Panc1 (cell line): ENCODE measurements around the gene CHRD. TPM values are rescaled to one million over a fixed set of nuclear protein-coding genes. Genes with fewer than 3 reads are reported as not detected.

Experiments used
- ATAC-seq: fragments of 200-7000 bp; cut with Tn5 transposase; 2 replicates; pipeline ENCODE4 v1.9.1; 2020; ENCODE audit warnings: mild to moderate bottlenecking, moderate library complexity
- BruUV-seq: library from RNA; stranded (reverse); fragments of 400-500 nt; replicated peaks from 2 replicates; lab custom pipeline; 2021; lab: Mats Ljungman, UMichigan
- CTCF ChIA-PET: fragments of 300-600 bp; sonication (Branson Sonifier 250); formaldehyde crosslinking; loops from one replicate; lab custom pipeline; 2022; ENCODE audit warnings: antibody characterized with exemption; lab: Charles Lee
- POLR2A ChIA-PET: fragments of 300-600 bp; sonication (Branson Sonifier 250); formaldehyde crosslinking; loops from one replicate; lab custom pipeline; 2022; ENCODE audit warnings: antibody characterized with exemption; lab: Charles Lee
- DNase-seq: peaks from one replicate; pipeline ENCODE4 v3.0.0-alpha.2; 2010; ENCODE audit warnings: low read depth, low spot score
- H3K27ac ChIP-seq: 2 replicates; pipeline ENCODE4 v1.5.1; 2011; ENCODE audit warnings: mild to moderate bottlenecking, low read length, inconsistent platforms
- H3K27me3 ChIP-seq: fragments of 200-500 bp; sonication (Bioruptor generic); 2 replicates; pipeline ENCODE4 v1.6.0; 2014; ENCODE audit warnings: low read length, inconsistent platforms; ENCODE audit not compliant: control insufficient read depth, insufficient read depth
- H3K36me3 ChIP-seq: fragments of 200-500 bp; sonication (Bioruptor generic); 2 replicates; pipeline ENCODE4 v1.5.1; 2014; ENCODE audit warnings: inconsistent platforms, mild to moderate bottlenecking, low read length, moderate library complexity; ENCODE audit not compliant: control insufficient read depth, insufficient read depth
- H3K4me1 ChIP-seq: 2 replicates; pipeline ENCODE4 v1.5.1; 2011; ENCODE audit warnings: inconsistent platforms, mild to moderate bottlenecking, low read length, moderate library complexity; ENCODE audit not compliant: control insufficient read depth, insufficient read depth
- H3K4me3 ChIP-seq, 2 experiments: 2 replicates each; pipeline ENCODE4 v1.5.1; 2011 to 2012; ENCODE audit warnings: low read depth in 2 of 2, low read length in 2 of 2, mild to moderate bottlenecking in 2 of 2, inconsistent platforms in 1 of 2, moderate library complexity in 1 of 2
- H3K9me3 ChIP-seq: fragments of 200-500 bp; sonication (Bioruptor generic); 2 replicates; pipeline ENCODE4 v1.5.1; 2014; ENCODE audit warnings: low read depth, mild to moderate bottlenecking, inconsistent platforms, low read length, moderate library complexity; ENCODE audit not compliant: control insufficient read depth, insufficient read depth
- POLR2AphosphoS5 ChIP-seq: IDR thresholded peaks from 2 replicates; pipeline ENCODE4 v1.6.1; 2012; ENCODE audit warnings: mild to moderate bottlenecking, low read depth, low read length, moderate library complexity
- SIN3A ChIP-seq: IDR thresholded peaks from 2 replicates; pipeline ENCODE4 v1.6.1; 2012; ENCODE audit warnings: low read depth, mild to moderate bottlenecking, low read length, moderate library complexity, borderline replicate concordance; ENCODE audit not compliant: insufficient read depth
- TCF7L2 ChIP-seq: IDR thresholded peaks from 2 replicates; pipeline ENCODE4 v1.6.1; 2011; ENCODE audit warnings: mild to moderate bottlenecking, low read depth, low read length, inconsistent platforms
- in situ Hi-C: cut with HindIII; loops from 2 replicates; pipeline ENCODE4 v1.10.0; 2016; ENCODE audit warnings: low sequenced_read_pairs, low pct_unique_long_range_greater_than_20kb
- intact Hi-C: fragments of 100-400 bp; cut with micrococcal nuclease; formaldehyde crosslinking; loops from one replicate; pipeline ENCODE4 v1.10.0; 2022; ENCODE audit not compliant: unreplicated experiment
- total RNA-seq: library from RNA; stranded (reverse); gene quantifications from one replicate; pipeline ENCODE4 v1.2.1, GENCODE V29; 2021; ENCODE audit not compliant: unreplicated experiment
- TF ChIP-seq, protein P1 (sequence below): fragments of 450-650 bp; IDR thresholded peaks from 2 replicates; pipeline ENCODE4 v1.5.1; 2017; ENCODE audit warnings: mild to moderate bottlenecking
- TF ChIP-seq, protein P2 (sequence below), 2 experiments: IDR thresholded peaks; 2 replicates each; pipeline ENCODE4 v1.6.1; 2011 to 2012; ENCODE audit warnings: low read depth in 2 of 2, control low read depth in 1 of 2, low read length in 1 of 2, mild to moderate bottlenecking in 1 of 2, moderate library complexity in 1 of 2; ENCODE audit not compliant: insufficient read depth in 1 of 2

Gene CHRD
- total RNA-seq, 1 experiment from 2014 or later: 1.4 TPM

- no peaks in the 10 kb centered on the region for H3K27me3 ChIP-seq
- H3K27ac ChIP-seq: no peak overlapping the region
- in situ Hi-C loops: no loop called here
- H3K36me3 ChIP-seq: no peaks in the 10 kb centered on the region
- intact Hi-C loops: no loop called here
- CTCF ChIA-PET: no interaction called here
- ATAC-seq: no peak
- TF ChIP-seq, protein P1, sequence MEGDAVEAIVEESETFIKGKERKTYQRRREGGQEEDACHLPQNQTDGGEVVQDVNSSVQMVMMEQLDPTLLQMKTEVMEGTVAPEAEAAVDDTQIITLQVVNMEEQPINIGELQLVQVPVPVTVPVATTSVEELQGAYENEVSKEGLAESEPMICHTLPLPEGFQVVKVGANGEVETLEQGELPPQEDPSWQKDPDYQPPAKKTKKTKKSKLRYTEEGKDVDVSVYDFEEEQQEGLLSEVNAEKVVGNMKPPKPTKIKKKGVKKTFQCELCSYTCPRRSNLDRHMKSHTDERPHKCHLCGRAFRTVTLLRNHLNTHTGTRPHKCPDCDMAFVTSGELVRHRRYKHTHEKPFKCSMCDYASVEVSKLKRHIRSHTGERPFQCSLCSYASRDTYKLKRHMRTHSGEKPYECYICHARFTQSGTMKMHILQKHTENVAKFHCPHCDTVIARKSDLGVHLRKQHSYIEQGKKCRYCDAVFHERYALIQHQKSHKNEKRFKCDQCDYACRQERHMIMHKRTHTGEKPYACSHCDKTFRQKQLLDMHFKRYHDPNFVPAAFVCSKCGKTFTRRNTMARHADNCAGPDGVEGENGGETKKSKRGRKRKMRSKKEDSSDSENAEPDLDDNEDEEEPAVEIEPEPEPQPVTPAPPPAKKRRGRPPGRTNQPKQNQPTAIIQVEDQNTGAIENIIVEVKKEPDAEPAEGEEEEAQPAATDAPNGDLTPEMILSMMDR: no peak
- TF ChIP-seq, protein P2, sequence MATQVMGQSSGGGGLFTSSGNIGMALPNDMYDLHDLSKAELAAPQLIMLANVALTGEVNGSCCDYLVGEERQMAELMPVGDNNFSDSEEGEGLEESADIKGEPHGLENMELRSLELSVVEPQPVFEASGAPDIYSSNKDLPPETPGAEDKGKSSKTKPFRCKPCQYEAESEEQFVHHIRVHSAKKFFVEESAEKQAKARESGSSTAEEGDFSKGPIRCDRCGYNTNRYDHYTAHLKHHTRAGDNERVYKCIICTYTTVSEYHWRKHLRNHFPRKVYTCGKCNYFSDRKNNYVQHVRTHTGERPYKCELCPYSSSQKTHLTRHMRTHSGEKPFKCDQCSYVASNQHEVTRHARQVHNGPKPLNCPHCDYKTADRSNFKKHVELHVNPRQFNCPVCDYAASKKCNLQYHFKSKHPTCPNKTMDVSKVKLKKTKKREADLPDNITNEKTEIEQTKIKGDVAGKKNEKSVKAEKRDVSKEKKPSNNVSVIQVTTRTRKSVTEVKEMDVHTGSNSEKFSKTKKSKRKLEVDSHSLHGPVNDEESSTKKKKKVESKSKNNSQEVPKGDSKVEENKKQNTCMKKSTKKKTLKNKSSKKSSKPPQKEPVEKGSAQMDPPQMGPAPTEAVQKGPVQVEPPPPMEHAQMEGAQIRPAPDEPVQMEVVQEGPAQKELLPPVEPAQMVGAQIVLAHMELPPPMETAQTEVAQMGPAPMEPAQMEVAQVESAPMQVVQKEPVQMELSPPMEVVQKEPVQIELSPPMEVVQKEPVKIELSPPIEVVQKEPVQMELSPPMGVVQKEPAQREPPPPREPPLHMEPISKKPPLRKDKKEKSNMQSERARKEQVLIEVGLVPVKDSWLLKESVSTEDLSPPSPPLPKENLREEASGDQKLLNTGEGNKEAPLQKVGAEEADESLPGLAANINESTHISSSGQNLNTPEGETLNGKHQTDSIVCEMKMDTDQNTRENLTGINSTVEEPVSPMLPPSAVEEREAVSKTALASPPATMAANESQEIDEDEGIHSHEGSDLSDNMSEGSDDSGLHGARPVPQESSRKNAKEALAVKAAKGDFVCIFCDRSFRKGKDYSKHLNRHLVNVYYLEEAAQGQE (IDR thresholded peaks at IDR 0.05; ENCODE audit: insufficient read depth in 1 of 2, low read depth in 2 of 2, low read length in 1 of 2): no peak
- no peak for TF ChIP-seq SIN3A
- TF ChIP-seq POLR2AphosphoS5: no peak
- TF ChIP-seq TCF7L2: no peak
- H3K4me1 ChIP-seq: no peaks in the 10 kb centered on the region
- BruUV-seq: no TSS peak
- POLR2A ChIA-PET: no interaction called here
- DNase-seq: no peak
- H3K4me3 ChIP-seq: no peak overlapping the region
- no peaks in the 10 kb centered on the region for H3K9me3 ChIP-seq
Observed at GRCh38 chr3:184391266-184391665, 11.4 kb downstream of the CHRD start.

GRCh38 chr3:184395320-184395660 lies 15.4 kb downstream of the CHRD start:
- Histone ChIP-seq H3K4me3 (no peak overlapping the region), H3K36me3 (no peaks in the 10 kb centered on the region), H3K4me1 (no peaks in the 10 kb centered on the region), H3K27me3 (peaks cover 2% of the 10 kb centered on the region; the same call in 1 of the 2 replicates), H3K9me3 (no peaks in the 10 kb centered on the region), H3K27ac (no peak overlapping the region)
- no TSS peak for BruUV-seq
- DNase-seq (no peak), ATAC-seq (no peak; the same call in 1 of the 2 replicates)
- POLR2A ChIA-PET: no interaction called here
- CTCF ChIA-PET: no interaction called here
- TF ChIP-seq SIN3A (no peak), POLR2AphosphoS5 (no peak), TCF7L2 (no peak)
- TF ChIP-seq, protein P1: no peak
- TF ChIP-seq, protein P2 (IDR thresholded peaks at IDR 0.05; ENCODE audit: insufficient read depth in 1 of 2, low read depth in 2 of 2, low read length in 1 of 2): no peak
- intact Hi-C loops: no loop called here
- in situ Hi-C loops: no loop called here
